NCI-H128 (cell line): Measurements from ENCODE around the gene VSIG10.
"Not testable (repeated sequence)": the region's sequence is repeated elsewhere in the genome, so short reads cannot be mapped to it uniquely, and the experiment has no call there.

Experiments used
- DNase-seq: peaks from one replicate; lab custom pipeline; 2025; ENCODE audit not compliant: unreplicated experiment; lab: John Stamatoyannopoulos, UW

VSIG10 gene

DNA sequence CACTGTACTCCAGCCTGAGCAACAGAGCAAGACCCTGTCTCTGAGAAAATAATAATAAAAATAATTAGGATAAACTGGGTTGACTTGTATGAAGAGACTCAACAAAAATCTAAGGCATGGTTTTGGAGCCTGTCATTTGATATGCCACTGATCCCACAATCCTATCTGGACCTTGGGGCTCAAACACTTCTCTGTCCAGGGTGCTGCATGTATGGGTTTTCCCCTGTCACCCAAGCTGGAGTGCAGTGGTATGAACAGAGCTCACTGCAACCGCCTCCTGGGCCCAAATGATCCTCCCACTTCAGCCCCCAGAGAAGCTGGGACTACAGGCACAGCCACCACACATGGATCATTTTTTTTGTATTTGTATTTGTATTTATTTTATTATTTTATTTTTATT, 5.3 kb upstream of the VSIG10 start:
- no peak for DNase-seq

DNA sequence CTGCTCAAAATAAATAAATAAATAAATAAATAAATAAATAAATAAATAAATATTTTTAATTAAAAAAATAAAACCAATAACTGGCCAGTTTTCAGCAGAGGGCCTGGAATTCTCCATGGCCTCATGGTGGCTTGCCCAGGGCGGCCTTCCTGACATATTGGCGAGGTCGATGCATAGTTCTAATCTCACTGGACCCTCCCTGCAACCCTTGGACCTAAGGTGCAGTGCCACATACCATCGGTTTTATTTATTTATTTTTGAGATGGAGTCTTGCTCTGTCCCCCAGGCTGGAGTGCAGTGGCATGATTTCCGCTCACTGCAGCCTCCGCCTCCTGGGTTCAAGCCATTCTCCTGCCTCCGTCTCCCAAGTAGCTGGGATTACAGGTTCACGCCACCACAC, 3.9 kb upstream of the VSIG10 start:
- DNase-seq = no peak

DNA sequence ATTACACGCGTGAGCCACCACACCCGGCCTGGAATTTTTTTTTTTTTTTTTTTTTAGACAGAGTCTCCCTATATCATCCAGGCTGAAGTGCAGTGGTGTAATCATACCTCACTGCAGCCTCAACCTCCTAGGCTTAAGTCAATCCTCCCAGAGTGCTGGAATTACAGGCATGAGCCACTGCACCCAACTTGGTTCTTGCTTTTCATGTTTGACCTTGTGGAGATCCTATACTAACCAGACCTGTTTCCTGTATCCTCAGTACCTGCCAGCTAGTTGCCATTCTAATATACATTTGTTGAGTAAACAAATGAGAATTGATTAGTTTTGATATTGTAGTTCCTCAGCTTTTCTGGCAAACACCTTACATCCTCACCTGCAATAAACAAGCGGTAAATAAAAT, 3.2 kb upstream of the VSIG10 start:
- no peak for DNase-seq

DNA sequence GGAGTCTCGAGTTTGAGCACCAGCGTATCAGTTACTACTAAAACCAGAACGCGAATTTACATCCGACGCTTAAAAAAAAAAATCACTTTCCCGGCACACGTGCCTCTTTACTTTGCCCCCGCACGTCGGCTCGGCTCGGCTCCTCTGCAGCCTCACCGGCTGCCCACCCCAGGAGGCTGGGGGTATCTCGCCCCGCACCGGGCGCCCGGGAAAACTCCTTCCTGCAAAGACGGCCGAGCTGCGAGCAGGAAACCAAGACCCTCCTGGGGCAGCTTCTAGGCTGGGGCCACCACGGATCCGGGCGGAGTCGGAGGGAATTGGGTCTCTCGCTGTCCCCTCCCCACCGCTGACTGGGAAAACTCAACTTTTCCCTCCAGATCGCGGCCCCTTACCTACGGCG, 610 bp downstream of the VSIG10 start:
- DNase-seq = peak; percentile 18

DNA sequence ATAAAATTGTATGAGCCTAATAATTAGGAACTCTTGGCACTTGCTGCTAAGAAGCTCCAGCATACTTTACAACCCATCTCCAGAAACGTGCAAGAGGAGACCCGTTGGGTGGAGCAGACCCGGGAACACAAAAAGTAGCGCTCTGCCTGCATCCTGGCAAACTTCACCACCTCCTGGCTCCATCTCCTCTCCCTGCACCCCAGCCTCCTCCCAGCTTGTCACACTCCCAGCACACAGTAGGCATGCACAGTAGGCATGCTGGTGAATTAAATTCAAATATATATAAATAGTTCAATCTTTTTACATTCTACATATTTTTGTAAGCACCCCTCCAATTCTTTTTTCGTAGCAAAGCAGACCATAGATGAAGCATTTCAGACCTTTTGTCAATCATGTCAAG, 1.2 kb downstream of the VSIG10 start:
- no peak for DNase-seq

DNA sequence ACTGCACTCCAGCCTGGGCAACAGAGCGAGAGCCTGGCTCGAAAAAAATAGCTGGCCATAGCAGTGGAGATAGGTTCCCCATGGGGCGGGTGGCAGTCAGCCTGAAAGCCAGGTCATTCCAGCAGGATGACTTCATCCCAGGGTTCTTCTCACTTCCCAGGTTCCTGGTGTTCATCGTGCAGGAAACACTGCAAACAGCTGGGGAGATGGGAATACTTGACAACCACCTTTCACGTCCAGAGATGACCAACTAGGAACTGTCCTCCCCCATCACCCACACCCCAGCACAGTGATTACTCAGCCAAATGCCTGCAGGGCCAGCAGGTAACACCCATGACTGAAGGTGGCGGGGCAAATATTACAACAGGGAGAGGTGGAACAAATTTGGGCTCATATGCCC, 1.7 kb downstream of the VSIG10 start:
- DNase-seq = no peak

DNA sequence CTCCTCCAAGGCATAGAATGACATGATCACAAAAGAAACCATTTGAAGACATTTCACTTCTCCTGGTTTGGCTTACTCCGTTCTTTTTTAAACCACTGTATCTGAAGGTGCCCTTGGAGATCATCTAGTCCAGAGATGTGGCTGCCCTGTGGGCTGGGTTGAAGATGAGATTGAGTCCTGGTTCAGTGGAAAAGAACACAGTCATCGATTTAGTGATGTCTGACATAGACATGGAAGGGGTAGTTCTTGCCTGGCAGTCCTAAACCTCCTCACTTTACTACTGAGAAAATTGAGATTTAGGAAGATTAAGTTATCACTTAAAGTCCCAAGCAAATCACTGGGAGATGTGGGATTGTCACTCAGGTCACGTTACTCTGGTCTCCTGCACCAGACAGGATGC, 2.8 kb downstream of the VSIG10 start:
- DNase-seq = no peak

DNA sequence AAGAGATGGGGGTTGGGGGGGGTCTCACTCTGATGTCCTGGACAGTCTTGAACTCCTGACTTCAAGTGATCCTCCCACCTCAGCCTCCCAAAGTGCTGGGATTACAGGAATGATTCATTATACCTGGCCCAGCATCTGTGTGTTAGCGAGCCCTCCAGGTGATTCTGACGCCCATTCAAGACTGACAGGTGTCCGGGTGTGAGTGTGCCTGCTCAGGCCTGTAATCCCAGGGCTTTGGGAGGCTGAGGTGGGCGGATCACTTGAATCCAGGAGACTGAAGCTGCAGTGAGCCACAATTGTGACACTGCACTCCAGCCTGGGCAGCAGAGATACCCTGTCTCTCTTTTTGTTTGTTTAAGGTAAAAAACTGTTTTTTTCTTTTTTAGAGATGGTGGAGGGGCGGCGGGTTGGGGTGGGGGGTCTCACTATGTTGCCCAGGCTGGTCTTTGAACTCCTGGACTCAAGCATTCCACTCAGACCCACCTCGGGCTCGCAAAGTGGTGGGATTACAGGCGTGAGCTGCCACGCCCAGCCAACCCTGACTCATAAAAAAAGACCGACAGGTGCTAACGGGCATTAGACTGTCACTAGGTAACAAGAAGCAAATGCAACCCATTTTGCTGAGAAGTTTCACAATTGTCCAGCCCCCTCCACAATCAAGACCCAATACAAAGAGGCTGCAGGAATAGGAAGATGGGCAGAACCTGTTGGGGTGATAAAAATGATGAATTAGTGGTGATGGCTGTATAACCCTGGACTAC, 4.7 kb downstream of the VSIG10 start:
- DNase-seq = no peak

DNA sequence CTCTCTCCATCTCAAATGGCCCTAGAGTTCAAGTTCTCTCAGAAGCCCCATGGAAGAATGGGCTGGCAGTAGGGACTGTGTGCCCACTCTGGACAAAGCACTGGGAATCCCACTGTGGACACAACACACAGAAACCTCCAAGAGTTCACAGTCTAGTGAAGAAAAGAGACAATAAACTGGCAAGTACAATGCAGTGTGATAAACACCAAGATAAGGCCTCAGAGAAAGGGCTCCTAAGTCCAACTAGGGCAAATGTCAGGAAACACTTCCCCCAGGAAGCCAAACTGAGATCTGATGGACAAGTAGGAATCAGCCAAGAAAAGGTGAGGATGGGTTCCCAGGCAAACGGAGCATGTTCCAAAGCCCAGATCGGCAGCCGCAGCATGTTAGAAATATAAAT, 5.4 kb downstream of the VSIG10 start:
- no peak for DNase-seq

DNA sequence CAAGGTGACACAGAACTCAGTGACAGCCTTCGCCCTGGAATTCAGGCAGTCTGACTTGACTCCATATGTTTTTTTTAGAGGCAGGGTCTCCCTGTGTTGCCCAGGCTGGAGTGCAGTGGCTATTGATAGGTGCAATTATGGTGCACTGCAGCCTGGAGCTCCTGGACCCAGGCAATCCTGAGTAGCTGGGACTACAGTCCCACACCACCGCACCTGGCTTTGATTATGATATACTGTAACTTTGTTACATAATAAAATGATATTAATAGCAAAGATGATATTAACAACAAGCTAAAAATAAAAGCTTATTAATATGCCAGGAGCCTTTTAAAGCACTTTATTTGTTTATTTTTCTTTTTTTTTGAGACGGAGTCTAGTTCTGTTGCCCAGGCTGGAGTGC, 9.8 kb downstream of the VSIG10 start:
- no peak for DNase-seq

DNA sequence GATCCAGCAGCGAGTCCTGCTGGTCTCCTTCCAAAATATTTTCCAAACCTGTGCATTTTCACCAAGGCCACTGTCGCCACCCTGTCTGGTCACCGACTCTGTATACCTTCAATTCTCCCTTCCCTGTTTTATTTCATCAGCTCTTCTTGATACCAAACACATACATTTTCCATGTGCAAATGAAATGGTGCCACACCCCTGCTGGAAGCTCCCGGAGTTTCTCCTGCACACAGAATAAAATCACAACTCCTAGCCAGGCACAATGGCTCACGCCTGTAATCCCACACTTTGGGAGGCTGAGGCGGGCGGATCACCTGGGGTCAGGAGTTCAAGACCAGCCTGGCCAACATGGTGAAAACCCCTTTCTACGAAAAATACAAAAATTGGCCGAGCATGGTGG, 14.0 kb downstream of the VSIG10 start:
- no peak for DNase-seq

DNA sequence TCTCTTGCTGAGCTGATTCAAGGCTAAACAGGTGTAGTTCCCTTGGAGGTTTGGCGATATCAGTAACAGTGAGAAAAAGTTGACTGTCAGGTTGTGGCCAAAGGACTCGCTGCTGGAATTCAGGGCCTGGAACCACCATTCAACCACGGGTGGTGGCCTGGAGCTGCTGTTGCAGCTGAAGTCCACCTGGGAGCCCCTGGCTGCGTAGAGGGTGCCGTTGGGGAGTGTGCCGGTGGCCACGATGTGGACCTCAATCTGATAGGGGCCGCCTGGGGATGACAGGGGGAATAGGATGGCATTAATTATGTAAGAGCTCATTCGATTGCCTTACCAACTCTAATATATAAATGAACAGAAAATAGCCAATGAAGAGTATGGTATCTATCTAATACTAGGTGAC, 21.6 kb downstream of the VSIG10 start:
- DNase-seq = no peak

DNA sequence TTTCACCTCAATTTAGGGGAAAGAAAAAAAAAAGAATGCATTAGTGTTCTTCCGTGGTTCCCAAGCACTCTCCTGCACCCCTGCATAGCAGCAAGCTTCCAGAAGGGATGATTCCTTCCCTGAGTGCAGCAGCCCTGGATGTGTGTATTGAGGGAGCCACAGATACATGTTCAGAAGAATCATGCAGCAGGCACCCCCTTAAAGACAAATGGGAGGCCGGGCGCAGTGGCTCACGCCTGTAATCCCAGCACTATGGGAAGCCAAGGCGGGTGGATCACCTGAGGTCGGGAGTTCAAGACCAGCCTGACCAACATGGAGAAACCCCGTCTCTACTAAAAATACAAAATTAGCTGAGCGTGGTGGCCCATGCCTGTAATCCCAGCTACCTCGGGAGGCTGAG, 22.3 kb downstream of the VSIG10 start:
- not testable (repeated sequence) for DNase-seq

DNA sequence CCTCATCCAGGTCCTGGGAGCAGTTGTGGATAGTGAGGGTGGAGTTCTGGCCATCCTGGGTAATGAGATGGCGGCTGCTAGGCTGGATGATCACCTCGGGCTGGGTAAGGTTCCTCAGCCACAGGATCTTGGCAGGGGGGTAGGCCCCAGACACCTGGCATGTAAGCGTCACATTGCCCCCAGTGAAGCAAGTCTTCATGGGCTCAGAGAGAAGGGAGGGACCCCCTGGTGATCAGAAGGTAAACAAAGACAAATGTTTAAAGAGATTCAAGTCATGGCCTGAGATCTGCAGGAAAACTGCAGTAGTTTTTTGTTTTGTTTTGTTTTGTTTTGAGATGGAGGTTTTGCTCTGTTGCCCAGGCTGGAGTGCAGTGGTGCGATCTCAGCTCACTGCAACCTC, 30.0 kb downstream of the VSIG10 start:
- no peak for DNase-seq

DNA sequence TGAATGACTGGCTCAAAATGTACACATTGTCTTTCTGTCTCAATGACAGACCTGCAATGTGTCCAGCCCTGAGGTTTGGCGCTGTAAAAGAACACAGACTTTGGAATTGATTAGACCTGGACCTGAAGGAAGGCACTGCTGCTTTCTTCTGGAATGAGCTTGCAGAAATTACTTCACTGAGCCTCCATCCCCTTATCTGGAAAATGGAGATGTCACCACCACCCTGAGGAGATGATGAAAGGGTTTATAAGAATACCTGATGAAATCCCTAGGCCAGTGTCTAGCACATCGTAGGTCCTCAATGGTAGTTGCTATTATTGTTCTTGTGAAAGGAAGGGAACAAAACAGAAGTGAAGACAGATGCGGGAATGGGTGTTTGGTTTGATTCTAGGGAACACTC, 33.2 kb downstream of the VSIG10 start:
- no peak for DNase-seq

DNA sequence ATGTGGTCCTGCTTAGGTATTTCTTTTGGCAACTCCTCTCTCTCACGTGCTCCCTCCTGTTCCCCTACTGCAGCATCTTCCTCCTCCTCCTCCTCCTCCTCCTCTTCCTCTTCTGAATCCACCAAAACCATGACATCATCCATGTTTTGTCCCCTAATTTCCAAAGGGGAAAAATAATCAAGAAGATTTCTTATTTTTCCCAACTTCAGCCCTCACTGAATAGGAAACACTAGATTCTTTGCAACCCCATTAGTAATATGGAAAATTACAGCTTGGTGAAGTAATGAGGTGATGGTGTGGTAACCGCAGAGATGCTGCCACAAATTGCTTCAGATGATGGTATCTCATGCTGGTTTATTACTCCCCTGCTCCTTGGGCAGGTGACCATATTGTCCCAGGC, 35.4 kb downstream of the VSIG10 start:
- no peak for DNase-seq

DNA sequence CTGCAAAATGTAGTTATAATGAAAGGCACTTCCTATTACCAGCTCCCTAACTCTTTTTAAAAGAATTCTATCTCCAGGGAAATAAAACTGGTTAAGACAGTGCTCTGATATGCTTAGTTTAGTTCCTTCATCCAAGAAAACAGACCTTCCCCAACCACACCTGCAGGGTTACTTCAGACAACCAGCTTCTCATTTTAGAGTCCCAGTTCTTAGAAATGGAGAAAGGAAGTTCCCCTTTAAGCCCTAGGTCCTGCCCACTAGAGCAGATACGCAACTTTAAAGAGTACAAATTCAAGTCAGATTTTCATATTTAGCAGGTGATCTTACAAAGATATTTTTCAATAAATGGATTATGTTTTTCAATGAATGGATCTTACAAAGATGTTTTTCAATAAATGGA, 38.4 kb downstream of the VSIG10 start:
- no peak for DNase-seq

DNA sequence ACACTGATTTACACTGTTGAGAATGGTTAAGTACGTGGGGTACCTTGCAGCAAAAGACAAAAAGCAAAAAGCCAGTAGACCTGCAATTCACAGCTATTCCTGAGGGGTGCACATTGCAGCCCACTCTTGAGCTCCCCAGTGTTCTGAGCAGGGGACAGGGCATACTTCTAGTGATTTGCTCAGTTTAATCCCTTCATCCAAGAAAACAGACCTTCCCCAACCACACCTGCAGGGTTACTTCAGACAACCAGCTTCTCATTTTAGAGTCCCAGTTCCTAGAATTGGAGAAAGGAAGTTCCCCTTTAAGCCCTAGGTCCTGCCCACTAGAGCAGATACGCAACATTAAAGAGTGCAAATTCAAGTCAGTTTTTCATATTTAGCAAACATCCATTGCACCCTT, 39.2 kb downstream of the VSIG10 start:
- DNase-seq = no peak

DNA sequence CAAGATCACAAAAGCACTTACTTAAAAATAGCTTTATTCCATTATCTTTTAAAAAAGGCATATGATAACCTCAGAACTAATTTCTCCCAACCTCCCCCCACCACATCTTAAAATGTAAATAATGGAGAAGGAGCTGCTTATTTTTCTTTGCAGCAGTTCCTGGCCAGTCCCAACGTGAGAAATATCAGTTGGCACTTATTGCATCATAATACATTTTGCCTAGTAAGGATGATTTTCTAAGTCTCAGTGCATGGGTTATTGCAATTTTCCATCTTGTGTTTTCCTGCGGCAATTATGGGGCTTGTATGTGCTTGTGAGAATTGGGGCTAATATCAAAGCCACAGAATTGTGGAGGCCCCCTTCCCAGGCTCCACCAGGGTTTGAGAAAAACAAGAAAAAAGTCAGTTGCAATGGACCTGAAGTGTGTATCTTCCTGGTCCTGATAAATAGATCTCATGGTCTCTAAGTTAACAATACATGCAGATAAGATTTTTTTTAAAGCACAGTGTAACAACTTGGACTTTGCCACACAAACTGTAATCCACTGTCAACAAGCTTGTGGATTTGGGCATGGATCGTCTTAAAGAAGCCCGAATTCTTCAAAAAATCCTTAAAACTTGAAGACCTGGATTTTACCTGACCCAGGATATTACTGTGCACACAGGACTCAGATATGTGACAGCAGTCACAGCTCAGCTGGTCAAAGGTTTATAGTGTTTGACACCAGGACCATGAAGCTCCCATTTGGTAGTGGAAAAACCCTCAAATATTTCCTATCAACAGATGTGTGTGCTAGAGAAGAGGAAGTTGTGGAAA, 40.0 kb downstream of the VSIG10 start:
- DNase-seq = no peak

DNA sequence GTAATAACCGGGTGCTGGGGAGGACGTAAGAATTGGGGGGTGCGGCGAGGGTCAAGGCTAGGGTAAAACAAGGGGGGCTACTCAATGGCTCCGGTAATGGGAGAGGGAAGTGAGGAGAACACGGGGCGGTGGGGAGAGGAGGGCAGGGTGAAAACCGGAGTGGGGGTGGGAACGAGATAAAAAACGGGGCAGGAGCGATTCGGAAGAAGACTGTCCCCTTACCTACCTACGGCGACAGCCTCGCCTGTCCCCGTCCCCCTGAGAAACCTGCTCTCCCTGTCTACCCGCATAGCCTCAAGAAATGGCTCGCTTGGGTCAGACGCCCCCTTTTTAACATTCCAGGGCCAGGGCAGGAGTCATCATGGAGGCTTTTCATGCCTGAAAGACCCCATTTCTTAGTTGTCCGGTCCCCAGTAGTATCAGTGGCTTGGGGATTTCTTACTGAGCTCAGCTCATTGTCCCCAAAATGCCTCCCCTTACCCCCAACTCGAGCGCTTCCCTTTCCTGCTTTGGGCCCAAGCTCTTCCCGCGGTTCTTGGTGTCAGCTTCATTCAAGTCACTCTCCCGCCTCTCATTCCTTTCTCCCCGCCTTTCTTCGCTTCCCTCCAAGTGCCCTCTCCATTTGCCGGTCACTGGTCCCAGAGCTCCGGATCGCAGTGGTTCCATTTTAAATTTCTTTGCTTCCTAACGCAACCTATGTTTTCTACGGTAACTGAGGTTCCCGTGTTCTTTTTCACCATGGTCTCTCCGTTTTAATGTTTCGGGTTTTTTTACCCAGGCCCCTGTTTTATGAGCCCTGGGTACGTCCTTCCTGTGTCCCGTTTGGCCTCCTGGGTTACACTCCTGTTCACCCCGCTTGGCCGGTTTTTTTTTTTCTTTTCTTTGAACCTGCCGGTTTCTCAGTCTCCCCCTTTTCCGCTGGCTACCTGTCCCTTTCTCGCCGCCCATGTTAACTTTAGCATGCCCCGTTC, 41.7 kb downstream of the VSIG10 start:
- no peak for DNase-seq
